NCI-H510A treated with DMSO at 0.1 percent for 48 hours (cell line): ENCODE results near the gene GATC.
"Not testable (repeated sequence)": the region's sequence is repeated elsewhere in the genome, so short reads cannot be mapped to it uniquely, and the experiment has no call there.

ENCODE experiments used
- DNase-seq: peaks from one replicate; lab custom pipeline; 2025; lab: John Stamatoyannopoulos, UW

GATC gene

DNA sequence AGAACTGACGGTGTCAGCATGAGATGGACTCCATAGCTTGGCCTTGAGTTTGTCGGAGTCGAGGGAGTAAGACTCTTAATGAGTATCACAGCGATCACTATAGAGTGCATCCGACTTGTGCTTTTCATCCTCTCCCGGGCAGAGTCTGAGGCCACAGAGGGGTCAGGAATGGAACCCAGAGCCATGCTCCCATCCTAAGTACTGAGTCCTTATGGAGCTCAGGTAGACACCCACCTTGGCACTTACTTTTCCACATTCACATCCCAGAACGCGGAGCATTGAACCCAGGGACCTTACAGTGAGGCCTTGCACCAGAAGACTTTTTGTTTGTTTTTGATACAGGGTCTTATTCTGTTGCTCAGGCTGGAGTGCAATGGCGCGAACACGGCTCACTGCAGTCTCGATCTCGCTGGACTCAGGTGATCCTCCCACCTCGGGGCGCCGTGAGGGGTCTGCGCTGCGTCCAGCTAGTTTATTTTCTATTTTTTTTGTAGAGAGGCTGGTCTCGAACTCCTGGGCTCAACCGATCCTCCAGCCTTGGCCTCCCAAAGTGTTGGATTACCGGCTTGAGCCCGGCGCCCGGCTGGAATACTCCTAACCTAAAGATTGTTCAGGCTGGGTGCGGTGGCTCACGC is 24.0 kb downstream of the GATC start:
- DNase-seq: peak; percentile 21

DNA sequence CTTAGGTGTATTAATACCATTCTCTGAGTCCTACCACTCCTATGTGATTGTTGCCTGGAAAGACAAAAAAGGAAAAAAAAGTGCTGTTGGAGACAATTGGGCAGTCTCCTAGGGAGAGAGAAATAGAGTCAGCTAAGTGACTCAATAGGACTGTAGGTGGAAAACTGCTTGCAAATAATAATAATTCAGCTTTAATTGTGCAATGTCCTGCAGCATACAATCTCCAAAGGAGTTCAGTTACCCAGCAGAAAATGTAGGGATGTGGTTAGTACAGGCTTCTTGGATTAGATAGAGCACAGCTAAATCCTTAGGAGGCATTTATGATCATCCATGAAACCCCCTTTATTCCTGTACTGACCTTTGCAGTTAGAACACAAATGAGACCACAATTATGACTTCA is 26.3 kb downstream of the GATC start:
- no peak for DNase-seq

DNA sequence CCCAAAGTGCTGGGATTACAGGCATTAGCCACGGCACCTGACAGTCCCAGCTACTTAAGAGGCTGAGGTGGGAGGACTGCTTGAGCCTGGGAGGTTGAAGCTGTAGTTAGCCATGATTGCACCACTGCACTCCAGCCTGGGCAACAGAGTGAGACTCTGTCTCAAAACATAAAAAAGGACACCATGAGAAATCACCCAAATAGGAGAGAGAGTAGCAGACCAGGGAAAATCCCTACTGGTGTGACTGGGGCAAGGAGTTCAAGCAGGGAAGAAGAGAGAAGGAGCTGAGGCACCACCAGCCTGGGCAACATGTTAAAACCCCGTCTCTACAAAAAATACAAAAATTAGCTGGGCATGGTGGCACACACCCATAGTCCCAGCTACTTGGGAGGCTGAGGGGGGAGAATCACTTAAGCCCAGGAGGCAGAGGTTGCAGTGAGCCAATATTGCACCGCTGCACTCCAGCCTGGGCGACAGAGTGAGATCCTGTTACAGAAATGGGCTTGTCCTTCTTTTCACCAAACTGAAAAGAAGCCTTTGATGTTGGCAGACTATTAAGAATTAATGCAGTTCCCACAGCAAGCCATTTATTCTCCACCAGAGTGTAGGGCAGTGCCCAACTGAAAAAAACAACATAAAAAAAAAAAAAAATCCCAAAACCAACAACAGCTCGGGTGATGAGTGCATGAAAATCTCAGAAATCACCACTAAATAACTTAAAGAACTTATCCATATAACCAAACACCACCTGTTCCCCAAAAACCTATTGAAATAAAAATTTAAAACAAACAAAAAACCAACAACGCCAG is 27.8 kb downstream of the GATC start:
- no peak for DNase-seq

DNA sequence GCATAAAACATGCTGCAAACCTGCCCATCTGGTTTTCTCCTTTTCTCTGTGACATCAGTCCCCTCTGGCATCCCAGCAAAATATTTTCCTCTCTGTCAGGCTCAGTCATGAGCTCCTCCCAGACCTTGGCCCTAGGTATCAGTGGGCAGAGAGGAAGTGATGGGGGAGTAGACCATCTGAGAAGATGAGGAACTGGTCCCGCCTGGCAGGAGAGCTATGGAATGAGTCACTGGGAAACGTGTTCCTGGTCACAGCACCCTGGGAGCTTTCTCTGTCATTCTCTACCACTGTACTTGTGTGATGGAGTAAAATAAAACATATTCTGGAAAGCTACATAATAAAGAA is 28.3 kb downstream of the GATC start:
- DNase-seq: no peak

DNA sequence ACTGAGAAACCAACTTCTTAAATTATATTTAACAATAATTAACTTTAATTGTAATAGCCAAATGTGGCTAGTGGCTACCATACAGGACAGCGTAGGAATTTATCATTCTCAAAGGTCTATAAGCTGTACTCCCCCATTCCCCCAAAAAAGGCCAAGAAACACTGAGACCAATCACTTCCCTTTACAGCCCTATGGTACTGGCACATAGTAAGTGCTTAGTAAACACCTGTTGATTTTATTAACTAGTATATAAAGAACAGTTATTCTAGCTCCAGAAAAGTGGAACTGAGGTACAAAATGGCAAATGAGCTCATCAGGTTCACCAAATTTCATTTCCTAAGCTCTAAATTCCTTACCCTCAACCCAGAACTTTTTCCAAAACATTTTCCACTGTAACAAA is 29.4 kb downstream of the GATC start:
- no peak for DNase-seq

DNA sequence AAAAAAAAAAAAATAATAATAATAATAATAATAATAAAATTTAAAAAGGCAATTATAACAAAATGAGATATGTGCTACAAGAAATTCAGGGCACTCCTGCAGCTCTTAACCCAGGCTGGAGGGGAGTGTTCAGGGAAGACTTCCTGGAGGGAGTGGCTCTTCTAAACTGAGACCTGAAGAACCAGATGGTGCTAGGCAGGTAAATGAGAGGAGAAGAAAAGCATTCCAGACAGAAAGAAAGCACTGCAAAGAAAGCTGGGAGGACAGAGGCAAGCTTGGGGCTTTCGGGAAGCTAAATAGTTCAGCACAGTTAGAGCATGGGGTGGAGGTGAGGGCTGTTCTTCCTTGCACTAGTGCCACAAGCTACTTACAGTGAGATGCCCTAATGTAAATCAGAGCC is 33.2 kb downstream of the GATC start:
- DNase-seq: no peak

DNA sequence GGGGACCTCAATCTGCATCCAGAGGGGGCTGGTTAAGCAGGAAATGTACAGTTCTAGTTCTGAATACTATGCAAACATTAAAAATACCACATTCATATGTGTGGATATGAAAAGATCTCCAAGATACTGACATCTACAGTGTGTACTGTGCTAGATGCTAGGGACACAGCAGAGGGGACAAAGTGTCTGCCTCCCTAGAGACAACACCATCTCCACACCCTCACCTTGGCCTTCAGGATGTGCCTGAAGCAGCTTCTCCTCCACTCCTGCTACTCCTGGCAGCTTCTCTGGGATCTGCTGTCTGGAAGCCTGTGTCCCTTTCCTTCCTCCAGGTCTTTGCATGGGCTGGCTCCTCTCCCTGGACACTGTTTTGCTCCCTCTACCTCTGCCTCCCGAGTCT is 34.0 kb downstream of the GATC start:
- DNase-seq: no peak

DNA sequence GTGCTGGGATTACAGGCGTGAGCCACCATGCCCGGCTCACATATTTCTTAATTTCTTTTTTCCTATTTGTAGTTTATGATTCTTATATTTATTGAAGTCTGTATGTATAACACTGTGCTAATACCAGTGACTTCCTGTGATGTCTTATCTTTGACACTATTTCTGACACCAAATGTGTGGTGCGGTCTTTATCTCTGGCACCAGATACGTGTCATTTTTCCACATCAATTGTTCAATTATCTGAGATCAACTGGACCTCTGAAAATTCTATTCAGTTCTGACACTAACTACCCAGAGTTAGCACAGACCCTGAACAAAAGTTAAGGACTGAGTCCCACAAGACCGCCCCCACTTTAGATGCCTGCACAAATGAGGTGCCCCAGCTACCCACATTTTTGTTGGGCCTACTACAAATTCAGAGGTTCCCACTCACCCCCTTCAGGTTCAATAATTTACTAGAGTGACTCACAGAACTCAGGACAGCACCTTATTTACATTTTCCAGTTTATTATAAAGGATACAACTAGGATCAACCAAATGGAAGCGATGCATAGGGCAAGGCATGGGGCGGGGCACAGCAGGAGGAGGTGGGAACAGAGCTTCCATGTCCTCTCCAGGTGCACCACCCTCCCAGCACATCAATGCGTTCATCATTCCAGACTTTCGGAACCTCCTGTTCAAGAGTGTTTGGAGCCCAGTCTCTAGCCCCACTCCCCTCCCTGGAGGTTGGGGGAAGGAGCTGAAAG is 35.0 kb downstream of the GATC start:
- DNase-seq: no peak

DNA sequence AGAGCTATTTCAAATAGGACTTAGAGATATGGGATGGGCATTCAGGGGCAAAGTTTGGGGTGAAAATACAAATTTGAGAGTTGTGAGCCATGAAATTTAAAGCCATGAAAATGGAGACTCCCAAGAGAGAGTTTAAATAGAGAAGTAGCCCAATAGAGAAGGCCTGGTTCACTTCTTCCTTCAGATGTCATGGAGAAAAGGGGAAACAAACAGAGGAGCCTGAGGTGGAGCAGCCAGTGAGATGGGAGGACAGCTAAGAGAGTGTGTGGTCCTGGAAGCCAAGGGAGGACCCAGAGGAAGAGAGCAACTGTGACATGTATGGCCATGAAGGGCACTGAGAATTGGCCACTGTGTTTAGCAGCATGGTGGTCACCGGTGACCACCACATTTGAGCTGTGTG is 37.4 kb downstream of the GATC start:
- DNase-seq: no peak

DNA sequence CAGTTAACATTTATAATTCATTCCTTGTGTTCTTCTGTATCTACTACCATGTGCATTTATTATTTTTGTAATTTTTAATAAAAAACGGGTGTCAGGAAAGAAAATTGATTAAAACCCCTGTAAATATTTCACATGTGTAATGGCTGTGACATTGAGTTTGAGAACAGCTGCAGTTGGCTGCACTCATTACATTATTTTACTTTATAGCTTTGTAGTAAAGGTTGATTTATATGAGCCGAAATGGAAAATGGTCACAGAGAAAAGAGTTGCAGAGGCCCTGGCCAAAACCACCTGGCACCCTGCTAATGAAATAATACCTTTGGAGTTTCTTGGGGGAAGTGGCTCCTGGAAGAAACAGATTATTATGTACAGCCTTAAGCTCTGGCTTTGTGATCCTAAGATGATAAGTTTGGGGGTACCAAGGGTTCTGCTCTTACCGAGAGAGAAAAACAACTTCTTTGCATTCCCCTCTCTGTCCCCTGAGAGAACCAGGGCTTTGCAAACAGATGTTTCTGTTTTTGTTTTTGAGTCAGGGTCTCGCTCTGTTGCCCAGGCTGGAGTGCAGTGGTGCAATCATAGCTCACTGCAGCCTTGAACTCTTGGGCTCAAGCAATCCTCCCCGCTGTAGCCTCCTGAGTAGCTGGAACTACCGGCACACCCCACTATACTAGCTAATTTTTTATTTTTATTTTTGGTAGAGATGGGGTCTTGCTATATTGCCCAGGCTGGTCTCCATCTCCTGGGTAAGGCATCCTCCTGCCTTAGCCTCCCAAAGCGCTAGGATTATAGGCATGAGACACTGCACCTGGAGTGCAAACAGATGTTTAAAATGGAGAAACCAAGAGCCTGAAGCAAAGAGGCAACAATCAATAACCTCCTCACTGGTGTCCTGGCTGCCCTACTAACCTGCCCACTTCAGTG is 40.0 kb downstream of the GATC start:
- DNase-seq: no peak

DNA sequence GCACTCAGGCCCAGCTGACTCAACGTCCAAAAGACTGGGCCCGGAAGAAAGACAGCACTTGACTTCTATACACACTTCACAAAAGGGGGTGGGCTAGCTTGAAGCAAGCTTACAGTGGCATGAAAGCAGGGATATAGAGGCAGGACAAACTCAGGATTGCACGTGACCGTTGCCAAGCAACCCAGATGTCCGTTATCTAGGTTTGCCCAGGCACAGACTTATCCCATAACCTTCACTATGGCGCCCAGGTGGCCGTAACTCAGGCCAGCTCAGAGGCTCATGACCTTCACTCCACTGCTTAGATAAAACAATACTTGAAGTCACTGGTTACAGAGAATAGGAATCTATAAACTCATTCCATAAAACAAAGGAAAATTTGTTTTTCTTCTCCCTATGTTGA is 41.3 kb downstream of the GATC start:
- DNase-seq: not testable (repeated sequence)

DNA sequence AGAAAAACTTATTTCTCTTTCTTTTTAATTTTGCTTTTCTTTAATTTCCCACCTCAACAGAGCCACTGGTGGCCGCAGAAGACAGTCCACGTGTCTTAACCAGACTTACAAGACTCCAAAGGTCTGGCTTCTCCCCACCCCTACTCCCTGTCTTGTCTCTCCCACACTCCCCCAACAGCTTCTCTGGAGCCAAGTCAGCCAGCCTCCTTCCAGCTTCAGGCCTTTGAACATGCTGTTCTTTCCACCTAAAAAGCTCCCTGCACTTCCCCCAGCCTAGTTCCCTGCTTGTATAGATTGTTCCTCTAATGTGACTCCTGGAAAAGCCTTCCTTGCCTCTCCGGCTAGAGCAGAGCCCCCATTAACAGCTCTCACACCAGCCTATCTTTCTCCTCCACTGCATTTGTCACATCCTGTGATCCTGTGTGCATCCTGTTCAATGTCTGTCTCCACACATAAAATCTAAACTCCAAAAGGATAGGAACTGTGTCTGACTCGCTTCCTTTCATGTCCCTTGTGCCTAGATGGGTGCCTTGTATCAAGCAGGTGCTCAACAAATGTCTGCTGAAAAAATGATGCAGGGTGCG is 41.9 kb downstream of the GATC start:
- DNase-seq: no peak

DNA sequence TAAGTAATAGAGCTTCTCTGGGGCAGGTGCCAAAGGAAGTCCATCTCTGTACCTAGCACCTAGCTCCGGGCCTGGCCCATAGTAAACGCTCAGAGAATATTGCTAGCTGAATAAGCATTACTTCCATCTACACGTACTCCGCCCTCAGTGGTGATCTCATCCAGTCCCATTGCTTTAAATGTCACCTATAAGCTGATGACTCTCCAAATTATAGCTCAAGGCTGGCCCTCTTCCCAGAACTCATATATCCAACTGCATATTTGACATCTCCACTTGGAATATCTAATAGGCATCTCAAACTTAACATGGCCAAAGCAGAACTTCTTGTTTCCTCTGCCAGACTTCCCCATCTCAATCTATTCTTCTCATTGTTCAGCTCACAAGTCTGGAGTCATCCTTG is 42.8 kb downstream of the GATC start:
- no peak for DNase-seq

DNA sequence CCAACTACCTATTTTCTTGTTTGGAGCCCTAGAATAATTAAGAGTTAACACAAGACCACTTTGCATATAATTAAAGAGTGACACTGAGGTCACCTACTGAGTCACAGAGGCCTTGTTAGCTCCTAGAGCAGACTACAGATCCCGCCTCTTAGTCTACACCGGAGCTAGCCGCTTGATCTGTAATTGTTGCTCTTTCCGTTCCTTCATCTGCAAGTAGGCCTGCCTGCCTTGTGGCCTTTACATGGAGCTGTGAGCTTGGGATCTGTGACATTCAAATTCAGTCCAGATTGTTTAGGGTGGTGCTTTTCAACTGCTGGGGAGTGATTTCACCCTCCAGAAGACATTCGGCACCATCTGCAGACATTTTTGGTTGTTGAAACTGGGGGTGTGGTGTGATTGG is 44.1 kb downstream of the GATC start:
- no peak for DNase-seq

DNA sequence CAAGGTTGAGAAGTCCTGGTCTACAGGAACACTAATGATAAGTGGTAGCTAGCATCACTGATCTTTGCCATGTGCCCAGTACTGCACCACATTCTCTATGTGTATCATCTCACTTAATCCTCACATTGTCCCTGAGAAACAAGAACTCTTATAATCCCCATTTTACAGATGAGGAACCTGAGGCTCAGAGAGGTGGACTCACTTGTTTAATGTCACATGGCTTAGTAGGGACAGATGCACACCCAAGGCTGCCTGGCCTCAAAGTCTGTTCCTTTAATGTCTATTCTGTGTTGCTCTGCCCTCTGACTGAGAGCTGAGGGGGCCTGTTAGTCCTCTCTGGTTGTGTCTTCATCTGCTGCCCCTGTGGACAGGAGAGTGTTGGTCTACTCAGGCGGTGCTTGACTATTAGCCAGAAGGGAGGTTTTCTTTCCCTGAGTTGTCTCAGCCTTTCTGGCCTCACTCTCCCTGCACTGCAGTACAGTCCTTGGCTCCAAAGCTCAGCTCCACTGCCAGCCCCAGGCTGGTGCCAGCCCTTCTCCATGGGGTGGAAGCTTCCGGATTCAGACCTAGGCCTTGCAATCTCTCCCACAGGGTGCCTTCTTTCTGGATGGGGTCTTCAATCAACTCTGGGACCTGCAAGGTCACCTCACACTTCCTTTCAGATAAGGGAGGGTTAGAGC is 44.7 kb downstream of the GATC start:
- no peak for DNase-seq

DNA sequence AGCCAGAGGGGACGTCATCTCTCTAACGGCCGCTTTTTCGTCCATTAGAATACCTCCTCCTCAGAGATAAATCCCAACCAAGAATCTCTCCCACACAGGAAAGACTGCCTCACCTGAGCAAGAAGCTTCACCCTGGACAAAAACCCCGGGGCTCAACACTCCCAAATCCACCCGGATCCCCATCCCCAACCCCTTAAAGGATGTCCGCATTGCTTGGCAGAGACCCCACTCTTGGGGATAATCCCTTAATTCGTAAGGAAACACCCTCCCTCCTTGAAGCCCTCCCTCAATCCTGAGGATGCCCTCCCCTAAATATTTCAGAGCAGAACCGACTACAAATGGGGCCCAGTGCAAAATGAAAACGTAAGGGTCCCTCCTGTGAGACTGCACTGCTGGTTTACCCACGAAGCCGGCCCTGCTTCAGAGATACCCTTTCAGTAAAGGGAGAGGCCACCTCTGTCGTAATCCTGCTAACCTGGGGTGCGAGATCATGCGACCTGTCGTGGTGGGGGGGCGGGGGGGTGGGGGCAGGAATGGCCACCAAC is 49.0 kb downstream of the GATC start:
- DNase-seq: no peak

DNA sequence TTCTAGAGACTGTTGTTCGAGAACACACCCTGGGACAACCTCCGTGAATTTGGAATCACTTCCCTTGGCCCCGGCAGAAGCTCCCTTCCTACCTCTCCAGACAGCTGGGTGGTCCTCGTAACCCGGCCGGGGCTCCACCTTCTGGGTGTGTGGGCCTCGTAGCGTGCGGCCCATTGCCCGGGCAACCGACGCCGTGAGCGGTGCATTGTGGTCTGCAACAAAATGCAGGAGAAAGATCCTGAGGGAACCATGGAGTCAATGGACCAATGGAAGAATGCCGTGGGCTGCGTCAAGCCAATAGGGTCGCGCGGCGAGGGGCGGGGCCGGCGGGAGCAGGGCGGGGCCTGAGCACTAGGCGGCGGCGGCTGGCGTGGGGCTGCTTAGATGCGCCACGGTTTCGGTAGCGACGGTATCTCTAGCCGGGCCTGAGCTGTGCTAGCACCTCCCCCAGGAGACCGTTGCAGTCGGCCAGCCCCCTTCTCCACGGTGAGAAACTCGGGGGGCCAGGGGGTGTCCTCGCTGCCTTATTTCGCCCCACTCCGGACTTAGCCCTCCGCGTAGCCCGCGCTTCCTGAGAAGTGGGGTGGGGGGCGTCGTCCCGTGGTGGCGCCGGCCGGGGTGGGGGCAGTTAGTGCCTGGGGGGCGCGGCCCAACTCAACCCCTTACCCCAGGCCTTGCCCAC is 49.6 kb downstream of the GATC start, which contains the start of gene DYNLL1:
Gene DYNLL1, plus strand, starts transcription at position 383 of the 682 bp plus-strand sequence. CDS start 309 bp downstream, outside the sequence.
- peak; percentile 98 for DNase-seq

DNA sequence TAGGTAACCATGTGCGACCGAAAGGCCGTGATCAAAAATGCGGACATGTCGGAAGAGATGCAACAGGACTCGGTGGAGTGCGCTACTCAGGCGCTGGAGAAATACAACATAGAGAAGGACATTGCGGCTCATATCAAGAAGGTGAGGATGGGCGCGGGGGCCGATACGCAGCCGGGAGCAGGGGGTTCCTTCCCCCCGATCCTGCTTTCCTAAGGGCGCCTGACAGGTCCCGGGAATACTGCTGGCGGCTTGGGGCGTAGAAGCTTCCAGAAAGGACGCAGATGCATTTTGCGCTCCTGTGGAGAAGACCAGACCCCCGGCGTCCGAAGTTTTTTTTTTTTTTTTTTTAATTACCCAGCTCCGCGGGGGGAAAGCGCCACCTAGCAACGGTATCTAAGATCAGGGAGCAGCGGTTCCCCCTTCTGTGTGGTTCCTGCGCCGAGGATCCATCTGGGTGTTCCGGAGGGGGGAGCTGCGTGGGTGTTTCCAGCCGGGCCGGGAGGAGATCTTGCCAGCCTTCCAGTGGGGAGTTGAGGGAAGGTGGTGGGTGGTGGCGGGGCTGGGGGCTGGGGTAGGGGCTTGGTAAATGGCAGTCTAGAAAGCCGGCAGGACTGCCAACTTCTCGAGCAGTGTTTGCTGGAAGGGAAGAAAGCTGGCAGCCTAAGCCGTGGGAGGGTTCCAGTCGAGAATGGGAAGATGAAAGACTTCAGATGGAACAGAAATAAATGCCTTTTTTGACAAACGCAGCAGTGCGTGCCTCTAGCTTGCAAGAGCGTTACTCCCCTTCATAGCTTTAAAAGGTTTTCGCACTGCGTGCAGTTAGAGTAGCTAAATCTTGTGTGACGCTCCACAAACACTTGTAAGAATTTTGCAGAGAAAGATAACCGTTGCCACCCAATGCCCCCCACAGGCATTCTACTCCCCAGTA is 50.4 kb downstream of the GATC start:
- DNase-seq: peak; percentile 26

DNA sequence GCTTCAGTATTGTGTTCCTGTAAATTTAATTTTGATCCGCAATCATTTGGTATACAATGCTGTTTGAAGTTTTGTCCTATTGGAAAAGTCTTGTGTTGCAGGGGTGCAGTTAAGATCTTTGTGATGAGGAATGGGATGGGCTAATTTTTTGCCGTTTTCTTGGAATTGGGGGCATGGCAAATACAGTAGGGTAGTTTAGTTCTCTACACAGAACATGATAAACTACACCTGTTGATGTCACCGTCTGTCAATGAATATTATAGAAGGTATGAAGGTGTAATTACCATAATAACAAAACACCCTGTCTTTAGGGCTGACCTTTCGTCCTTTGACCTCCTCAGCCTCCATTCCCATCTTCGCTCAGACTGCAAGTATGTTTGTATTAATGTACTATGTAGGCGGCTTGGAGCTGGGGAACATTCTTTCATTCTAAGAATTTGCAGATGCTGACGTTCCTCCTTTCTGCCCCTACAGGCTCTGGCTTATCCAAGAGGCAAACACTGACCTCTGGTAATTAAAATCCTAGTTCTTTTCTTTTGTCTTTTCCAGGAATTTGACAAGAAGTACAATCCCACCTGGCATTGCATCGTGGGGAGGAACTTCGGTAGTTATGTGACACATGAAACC is 51.4 kb downstream of the GATC start:
- DNase-seq: no peak
